Hepatic stellate cell (primary cell): ENCODE data around the gene SAC3D1.

ENCODE experiments used
- DNase-seq: peaks from one replicate; pipeline ENCODE4 v3.0.0; 2011; ENCODE audit warnings: low spot score

Gene SAC3D1

GRCh38 chr11:65089621-65090020 is 48.6 kb downstream of the SAC3D1 start:
- no peak for DNase-seq

DNA sequence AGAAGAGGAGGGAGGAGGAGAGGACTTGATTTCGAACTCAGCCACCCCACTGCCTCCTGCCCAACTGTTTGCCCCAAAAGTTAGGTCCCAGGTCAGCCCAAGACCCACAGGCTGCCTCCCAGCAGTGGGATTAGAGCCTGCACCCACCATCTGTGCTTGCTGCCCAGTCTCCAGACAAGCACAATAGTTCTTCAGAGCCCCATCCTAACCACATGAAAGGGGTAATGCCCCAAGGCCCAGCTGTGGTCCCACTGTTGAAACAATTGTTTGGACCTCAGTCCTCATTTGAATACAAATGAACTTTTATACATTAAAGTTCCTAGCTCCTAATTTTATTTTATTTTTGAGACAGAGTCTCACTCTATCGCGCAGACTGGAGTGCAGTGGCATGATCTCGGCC is 49.6 kb downstream of the SAC3D1 start:
- no peak for DNase-seq
